Liver (tissue), 9 donors: ENCODE data around the gene RAB7A. TPM values are rescaled to one million over a fixed set of nuclear protein-coding genes. Genes with fewer than 3 reads are reported as not detected.

Experiments
- DNase-seq: peaks from one replicate; pipeline ENCODE4 v3.0.0-alpha.2; 2017; ENCODE audit warnings: low spot score
- H3K27ac ChIP-seq, 2 donors: one replicate each; pipeline ENCODE4 v1.7.0; 2013; ENCODE audit warnings: inconsistent platforms in 2 of 2, low read length in 2 of 2, control low read depth in 1 of 2, low read depth in 1 of 2, mild to moderate bottlenecking in 1 of 2
- H3K27me3 ChIP-seq, 4 donors: one replicate each; pipeline versions ENCODE4 v1.6.1 to v1.7.0; 2013; ENCODE audit warnings: low read length in 3 of 4, inconsistent platforms in 1 of 4, mild to moderate bottlenecking in 1 of 4, moderate library complexity in 1 of 4; ENCODE audit not compliant: control insufficient read depth in 4 of 4, insufficient read depth in 4 of 4
- H3K36me3 ChIP-seq, 4 donors: one replicate each; pipeline versions ENCODE4 v1.6.1 to v1.7.0; 2013; ENCODE audit warnings: low read length in 3 of 4, mild to moderate bottlenecking in 3 of 4, low read depth in 1 of 4, moderate library complexity in 1 of 4; ENCODE audit not compliant: control insufficient read depth in 4 of 4, insufficient read depth in 3 of 4
- H3K4me1 ChIP-seq, 4 donors: one replicate each; pipeline versions ENCODE4 v1.6.1 to v1.7.0; 2013; ENCODE audit warnings: low read length in 3 of 4, mild to moderate bottlenecking in 3 of 4, moderate library complexity in 1 of 4; ENCODE audit not compliant: control insufficient read depth in 4 of 4, insufficient read depth in 4 of 4
- H3K4me3 ChIP-seq, 3 donors: one replicate each; pipeline versions ENCODE4 v1.6.1 to v1.7.0; 2013; ENCODE audit warnings: low read length in 3 of 3, control low read depth in 1 of 3, low read depth in 1 of 3, mild to moderate bottlenecking in 1 of 3
- H3K9ac ChIP-seq, 2 donors: one replicate each; pipeline ENCODE4 v1.7.0; 2013; ENCODE audit warnings: low read length in 2 of 2, mild to moderate bottlenecking in 2 of 2, moderate library complexity in 2 of 2, control low read depth in 1 of 2, low read depth in 1 of 2
- H3K9me3 ChIP-seq, 4 donors: one replicate each; pipeline versions ENCODE4 v1.6.1 to v1.7.0; 2013; ENCODE audit warnings: low read length in 3 of 4; ENCODE audit not compliant: control insufficient read depth in 4 of 4
- EGR1 ChIP-seq, 2 donors: IDR thresholded peaks; 2 replicates each; pipeline ENCODE4 v1.6.1; 2016 to 2018; ENCODE audit warnings: antibody characterized with exemption in 2 of 2, low read depth in 2 of 2
- FOXA1 ChIP-seq: IDR thresholded peaks from 2 replicates; pipeline ENCODE4 v1.6.1; 2016; ENCODE audit warnings: antibody characterized with exemption
- FOXA2 ChIP-seq: IDR thresholded peaks from 2 replicates; pipeline ENCODE4 v1.6.1; 2016; ENCODE audit warnings: antibody characterized with exemption
- GABPA ChIP-seq, 2 donors: IDR thresholded peaks in 1 of 2; conservative IDR thresholded peaks in 1 of 2; 2 replicates each; pipeline ENCODE4 v1.6.1; 2016; ENCODE audit warnings: antibody characterized with exemption in 2 of 2, mild to moderate bottlenecking in 1 of 2, moderate library complexity in 1 of 2
- HNF4A ChIP-seq, 2 donors: conservative IDR thresholded peaks; 2 replicates each; pipeline ENCODE4 v1.6.1; 2016; ENCODE audit warnings: antibody characterized with exemption in 2 of 2, mild to moderate bottlenecking in 2 of 2
- JUND ChIP-seq, 2 donors: IDR thresholded peaks; 2 replicates each; pipeline ENCODE4 v1.6.1; 2016; ENCODE audit warnings: antibody characterized with exemption in 2 of 2
- NR2F2 ChIP-seq: IDR thresholded peaks from 2 replicates; pipeline ENCODE4 v1.6.1; 2016; ENCODE audit warnings: antibody characterized with exemption
- RAD21 ChIP-seq, 2 donors: IDR thresholded peaks; 2 replicates each; pipeline ENCODE4 v1.6.1; 2016; ENCODE audit warnings: antibody characterized with exemption in 2 of 2, mild to moderate bottlenecking in 2 of 2
- RXRA ChIP-seq, 2 donors: IDR thresholded peaks; 2 replicates each; pipeline ENCODE4 v1.6.1; 2017 to 2018; ENCODE audit warnings: antibody characterized with exemption in 2 of 2, mild to moderate bottlenecking in 1 of 2
- SP1 ChIP-seq: IDR thresholded peaks from 2 replicates; pipeline ENCODE4 v1.6.1; 2018; ENCODE audit warnings: antibody characterized with exemption, mild to moderate bottlenecking
- TAF1 ChIP-seq: conservative IDR thresholded peaks from 2 replicates; pipeline ENCODE4 v1.6.1; 2016; ENCODE audit warnings: antibody characterized with exemption, mild to moderate bottlenecking
- YY1 ChIP-seq: IDR thresholded peaks from 2 replicates; pipeline ENCODE4 v1.6.1; 2016; ENCODE audit warnings: antibody characterized with exemption, mild to moderate bottlenecking
- WGBS: extraction: QIAGEN DNeasy Blood & Tissue Kit; methylation state at CpG from one replicate; pipeline ENCODE4 v1.1.7; 2013; 5-methylcytosine and 5-hydroxymethylcytosine counted together
- polyA plus RNA-seq, 2 donors: library from polyadenylated mRNA; stranded (reverse) in 1 of 2; unstranded in 1 of 2; fragments of 200-250 nt in 1 of 2; fragments of >200 nt in 1 of 2; fragmentation: Nextera tagmentation in 1 of 2; extraction: Ambion mirVana in 1 of 2; gene quantifications; one replicate each; pipeline versions ENCODE4 v1.2.1 to v1.2.3, GENCODE V29; 2013 to 2015
- total RNA-seq, 2 donors: library from RNA; depleted of rRNA; stranded (reverse); fragments of >200 nt; gene quantifications; one replicate each; pipeline ENCODE4 v1.2.3, GENCODE V29; 2014
- TF ChIP-seq, protein P1 (sequence below): IDR thresholded peaks from 2 replicates; pipeline ENCODE4 v1.6.1; 2016; ENCODE audit warnings: antibody characterized with exemption
- TF ChIP-seq, protein P2 (sequence below): IDR thresholded peaks from 2 replicates; pipeline ENCODE4 v1.6.1; 2016; ENCODE audit warnings: antibody characterized with exemption
- TF ChIP-seq, protein P3 (sequence below): fragments of 150-350 bp; IDR thresholded peaks from 2 replicates; pipeline ENCODE4 v1.5.1; 2017; ENCODE audit warnings: improper control_type of control experiment, low read depth, low read length; ENCODE audit not compliant: missing input control
- TF ChIP-seq, protein P4 (sequence below): IDR thresholded peaks from 2 replicates; pipeline ENCODE4 v1.6.1; 2016; ENCODE audit warnings: antibody characterized with exemption
- TF ChIP-seq, protein P5 (sequence below): IDR thresholded peaks from 2 replicates; pipeline ENCODE4 v1.6.1; 2016; ENCODE audit warnings: antibody characterized with exemption, mild to moderate bottlenecking
- donor health status: healthy.
- donor health status: healthy.
- donor health status: healthy.
- donor health status: healthy.
- donor health status: healthy.

RAB7A gene
- total and polyA plus RNA-seq, 4 donors, result 34.6 to 90.6 (median 63.4) TPM

DNA sequence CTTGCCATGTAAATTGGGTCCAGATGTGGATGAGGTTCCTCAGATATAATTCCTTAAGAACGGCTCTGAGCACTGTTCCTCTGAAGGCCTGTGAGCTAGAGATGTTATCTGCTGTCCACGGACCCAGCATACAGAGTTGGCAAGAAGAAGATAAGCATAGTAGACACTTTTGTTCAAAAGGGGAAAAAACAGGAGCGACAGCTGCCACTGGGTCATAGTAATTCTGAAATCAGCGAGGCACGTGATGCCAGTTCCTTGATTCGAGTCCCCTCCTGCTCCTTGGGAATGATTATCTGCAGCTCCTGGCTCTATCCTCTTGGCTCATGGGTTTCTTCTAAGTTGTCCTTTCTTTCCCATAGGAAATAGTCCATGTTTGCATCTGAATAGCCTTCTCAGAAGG is 2.5 kb upstream of the RAB7A start:
- no peak overlapping the region for H3K9ac ChIP-seq
- no peak for DNase-seq
- H3K27ac ChIP-seq, result no peak overlapping the region
- no peaks in the 10 kb centered on the region for H3K9me3 ChIP-seq
- TF ChIP-seq, protein P1, sequence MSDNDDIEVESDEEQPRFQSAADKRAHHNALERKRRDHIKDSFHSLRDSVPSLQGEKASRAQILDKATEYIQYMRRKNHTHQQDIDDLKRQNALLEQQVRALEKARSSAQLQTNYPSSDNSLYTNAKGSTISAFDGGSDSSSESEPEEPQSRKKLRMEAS, result no peak
- no peak for TF ChIP-seq NR2F2
- TF ChIP-seq, protein P2, sequence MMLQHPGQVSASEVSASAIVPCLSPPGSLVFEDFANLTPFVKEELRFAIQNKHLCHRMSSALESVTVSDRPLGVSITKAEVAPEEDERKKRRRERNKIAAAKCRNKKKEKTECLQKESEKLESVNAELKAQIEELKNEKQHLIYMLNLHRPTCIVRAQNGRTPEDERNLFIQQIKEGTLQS, result no peak
- TF ChIP-seq JUND (IDR thresholded peaks at IDR 0.05), result no peak
- no peak for TF ChIP-seq RXRA (IDR thresholded peaks at IDR 0.05)
- no peak for TF ChIP-seq TAF1
- no peak for TF ChIP-seq FOXA1
- TF ChIP-seq, protein P3, sequence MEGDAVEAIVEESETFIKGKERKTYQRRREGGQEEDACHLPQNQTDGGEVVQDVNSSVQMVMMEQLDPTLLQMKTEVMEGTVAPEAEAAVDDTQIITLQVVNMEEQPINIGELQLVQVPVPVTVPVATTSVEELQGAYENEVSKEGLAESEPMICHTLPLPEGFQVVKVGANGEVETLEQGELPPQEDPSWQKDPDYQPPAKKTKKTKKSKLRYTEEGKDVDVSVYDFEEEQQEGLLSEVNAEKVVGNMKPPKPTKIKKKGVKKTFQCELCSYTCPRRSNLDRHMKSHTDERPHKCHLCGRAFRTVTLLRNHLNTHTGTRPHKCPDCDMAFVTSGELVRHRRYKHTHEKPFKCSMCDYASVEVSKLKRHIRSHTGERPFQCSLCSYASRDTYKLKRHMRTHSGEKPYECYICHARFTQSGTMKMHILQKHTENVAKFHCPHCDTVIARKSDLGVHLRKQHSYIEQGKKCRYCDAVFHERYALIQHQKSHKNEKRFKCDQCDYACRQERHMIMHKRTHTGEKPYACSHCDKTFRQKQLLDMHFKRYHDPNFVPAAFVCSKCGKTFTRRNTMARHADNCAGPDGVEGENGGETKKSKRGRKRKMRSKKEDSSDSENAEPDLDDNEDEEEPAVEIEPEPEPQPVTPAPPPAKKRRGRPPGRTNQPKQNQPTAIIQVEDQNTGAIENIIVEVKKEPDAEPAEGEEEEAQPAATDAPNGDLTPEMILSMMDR, result no peak
- TF ChIP-seq, protein P4, sequence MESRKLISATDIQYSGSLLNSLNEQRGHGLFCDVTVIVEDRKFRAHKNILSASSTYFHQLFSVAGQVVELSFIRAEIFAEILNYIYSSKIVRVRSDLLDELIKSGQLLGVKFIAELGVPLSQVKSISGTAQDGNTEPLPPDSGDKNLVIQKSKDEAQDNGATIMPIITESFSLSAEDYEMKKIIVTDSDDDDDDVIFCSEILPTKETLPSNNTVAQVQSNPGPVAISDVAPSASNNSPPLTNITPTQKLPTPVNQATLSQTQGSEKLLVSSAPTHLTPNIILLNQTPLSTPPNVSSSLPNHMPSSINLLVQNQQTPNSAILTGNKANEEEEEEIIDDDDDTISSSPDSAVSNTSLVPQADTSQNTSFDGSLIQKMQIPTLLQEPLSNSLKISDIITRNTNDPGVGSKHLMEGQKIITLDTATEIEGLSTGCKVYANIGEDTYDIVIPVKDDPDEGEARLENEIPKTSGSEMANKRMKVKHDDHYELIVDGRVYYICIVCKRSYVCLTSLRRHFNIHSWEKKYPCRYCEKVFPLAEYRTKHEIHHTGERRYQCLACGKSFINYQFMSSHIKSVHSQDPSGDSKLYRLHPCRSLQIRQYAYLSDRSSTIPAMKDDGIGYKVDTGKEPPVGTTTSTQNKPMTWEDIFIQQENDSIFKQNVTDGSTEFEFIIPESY, result no peak
- TF ChIP-seq FOXA2, result no peak
- TF ChIP-seq HNF4A (conservative IDR thresholded peaks at IDR 0.05), result no peak
- TF ChIP-seq, protein P5, sequence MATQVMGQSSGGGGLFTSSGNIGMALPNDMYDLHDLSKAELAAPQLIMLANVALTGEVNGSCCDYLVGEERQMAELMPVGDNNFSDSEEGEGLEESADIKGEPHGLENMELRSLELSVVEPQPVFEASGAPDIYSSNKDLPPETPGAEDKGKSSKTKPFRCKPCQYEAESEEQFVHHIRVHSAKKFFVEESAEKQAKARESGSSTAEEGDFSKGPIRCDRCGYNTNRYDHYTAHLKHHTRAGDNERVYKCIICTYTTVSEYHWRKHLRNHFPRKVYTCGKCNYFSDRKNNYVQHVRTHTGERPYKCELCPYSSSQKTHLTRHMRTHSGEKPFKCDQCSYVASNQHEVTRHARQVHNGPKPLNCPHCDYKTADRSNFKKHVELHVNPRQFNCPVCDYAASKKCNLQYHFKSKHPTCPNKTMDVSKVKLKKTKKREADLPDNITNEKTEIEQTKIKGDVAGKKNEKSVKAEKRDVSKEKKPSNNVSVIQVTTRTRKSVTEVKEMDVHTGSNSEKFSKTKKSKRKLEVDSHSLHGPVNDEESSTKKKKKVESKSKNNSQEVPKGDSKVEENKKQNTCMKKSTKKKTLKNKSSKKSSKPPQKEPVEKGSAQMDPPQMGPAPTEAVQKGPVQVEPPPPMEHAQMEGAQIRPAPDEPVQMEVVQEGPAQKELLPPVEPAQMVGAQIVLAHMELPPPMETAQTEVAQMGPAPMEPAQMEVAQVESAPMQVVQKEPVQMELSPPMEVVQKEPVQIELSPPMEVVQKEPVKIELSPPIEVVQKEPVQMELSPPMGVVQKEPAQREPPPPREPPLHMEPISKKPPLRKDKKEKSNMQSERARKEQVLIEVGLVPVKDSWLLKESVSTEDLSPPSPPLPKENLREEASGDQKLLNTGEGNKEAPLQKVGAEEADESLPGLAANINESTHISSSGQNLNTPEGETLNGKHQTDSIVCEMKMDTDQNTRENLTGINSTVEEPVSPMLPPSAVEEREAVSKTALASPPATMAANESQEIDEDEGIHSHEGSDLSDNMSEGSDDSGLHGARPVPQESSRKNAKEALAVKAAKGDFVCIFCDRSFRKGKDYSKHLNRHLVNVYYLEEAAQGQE, result no peak
- no peak for TF ChIP-seq EGR1 (IDR thresholded peaks at IDR 0.05; ENCODE audit: low read depth in 2 of 2)
- no peak for TF ChIP-seq YY1
- TF ChIP-seq SP1, result no peak
- peaks cover 0 to 15% (median 14%) of the 10 kb centered on the region in 4 donors for H3K4me1 ChIP-seq
- 93% methylated on average over 6 of the region's 6 CpGs for WGBS
- H3K27me3 ChIP-seq, result no peaks in the 10 kb centered on the region
- H3K36me3 ChIP-seq, result no peaks in the 10 kb centered on the region
- no peak overlapping the region for H3K4me3 ChIP-seq

DNA sequence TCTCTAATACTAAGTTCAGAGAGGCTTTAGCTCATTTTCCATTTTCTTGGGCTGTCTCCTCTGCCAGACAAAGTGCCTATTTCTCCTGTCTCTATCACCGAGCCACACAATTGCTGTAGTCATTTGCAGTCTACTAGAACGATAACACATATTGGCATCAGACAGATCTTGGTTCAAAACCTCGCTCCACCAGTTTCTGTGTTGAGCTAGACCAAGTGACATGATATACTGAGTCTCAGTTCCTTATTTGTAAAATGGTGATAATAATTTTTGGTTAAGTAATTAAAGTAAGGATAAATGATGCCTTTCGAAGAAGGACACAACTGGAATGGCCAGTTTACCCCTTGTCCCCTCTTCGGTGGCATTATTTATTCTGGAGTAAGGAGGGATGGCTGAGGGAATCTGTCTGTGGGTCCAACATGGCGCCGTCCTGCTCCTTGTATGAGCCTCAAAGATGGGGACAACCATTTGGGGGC is 398 bp upstream of the RAB7A start:
- H3K4me3 ChIP-seq, result no peak overlapping the region
- H3K27ac ChIP-seq, result peak overlapping the region; percentile 95 to 96
- H3K36me3 ChIP-seq, result no peaks in the 10 kb centered on the region
- H3K9ac ChIP-seq, result peak overlapping the region in 1 of 2 donors; percentile 12
- H3K4me1 ChIP-seq, result peaks cover 0 to 30% (median 24%) of the 10 kb centered on the region in 4 donors
- no peak for DNase-seq
- H3K27me3 ChIP-seq, result no peaks in the 10 kb centered on the region
- no peaks in the 10 kb centered on the region for H3K9me3 ChIP-seq
- 57% methylated on average over 7 of the region's 7 CpGs for WGBS
- no peak for TF ChIP-seq EGR1 (IDR thresholded peaks at IDR 0.05; ENCODE audit: low read depth in 2 of 2)
- TF ChIP-seq GABPA (IDR thresholded peaks at IDR 0.05 in 1 of 2, conservative IDR thresholded peaks at IDR 0.05 in 1 of 2), result no peak
- TF ChIP-seq SP1, result no peak
- no peak for TF ChIP-seq NR2F2
- TF ChIP-seq RAD21 (IDR thresholded peaks at IDR 0.05), result no peak
- TF ChIP-seq, protein P1, result no peak
- TF ChIP-seq HNF4A (conservative IDR thresholded peaks at IDR 0.05), result no peak
- TF ChIP-seq RXRA (IDR thresholded peaks at IDR 0.05), result peak; percentile 53 to 70
- no peak for TF ChIP-seq FOXA1
- TF ChIP-seq, protein P5, result no peak
- TF ChIP-seq, protein P3, result no peak
